AG04450 (cell line): ENCODE results near the gene SLC13A3. TPM values are rescaled to one million over a fixed set of nuclear protein-coding genes. Genes with fewer than 3 reads are reported as not detected.

Experiments used
- CTCF ChIA-PET: fragments of 300-600, 350-600 bp; formaldehyde crosslinking; extraction: SDS; loops from one replicate; lab custom pipeline; 2022; ENCODE audit warnings: antibody characterized with exemption, inconsistent platforms; lab: Charles Lee
- POLR2A ChIA-PET: fragments of 350-600 bp; formaldehyde crosslinking; extraction: SDS; loops from one replicate; lab custom pipeline; 2021; ENCODE audit warnings: antibody characterized with exemption, inconsistent platforms; lab: Yijun Ruan, JAX
- DNase-seq: peaks from one replicate; pipeline ENCODE4 v3.0.0-alpha.2; 2011; ENCODE audit warnings: low read depth, low spot score
- H3K27ac ChIP-seq: one replicate; pipeline ENCODE4 v1.5.1; 2012; ENCODE audit warnings: low read depth, low read length, control low read depth
- H3K27me3 ChIP-seq: one replicate; pipeline ENCODE4 v1.6.0; 2012; ENCODE audit warnings: low read length; ENCODE audit not compliant: control insufficient read depth, insufficient read depth
- H3K4me3 ChIP-seq: 2 replicates; pipeline ENCODE4 v1.5.1; 2011; ENCODE audit warnings: mild to moderate bottlenecking, low read depth, low read length, control low read depth
- H3K9me3 ChIP-seq: 2 replicates; pipeline ENCODE4 v1.5.1; 2012; ENCODE audit warnings: low read length; ENCODE audit not compliant: control insufficient read depth, insufficient read depth
- CTCF ChIP-seq: IDR thresholded peaks from 2 replicates; pipeline ENCODE4 v1.5.1; 2011; ENCODE audit warnings: low read depth, low read length, control low read depth, inconsistent platforms
- polyA plus RNA-seq: library from polyadenylated mRNA; depleted of rRNA; stranded (reverse); fragments of >200 nt; gene quantifications from 2 replicates; pipeline ENCODE4 v1.2.3, GENCODE V29; 2011

Gene SLC13A3
- polyA plus RNA-seq, 1 experiment = 2.4 TPM

DNA sequence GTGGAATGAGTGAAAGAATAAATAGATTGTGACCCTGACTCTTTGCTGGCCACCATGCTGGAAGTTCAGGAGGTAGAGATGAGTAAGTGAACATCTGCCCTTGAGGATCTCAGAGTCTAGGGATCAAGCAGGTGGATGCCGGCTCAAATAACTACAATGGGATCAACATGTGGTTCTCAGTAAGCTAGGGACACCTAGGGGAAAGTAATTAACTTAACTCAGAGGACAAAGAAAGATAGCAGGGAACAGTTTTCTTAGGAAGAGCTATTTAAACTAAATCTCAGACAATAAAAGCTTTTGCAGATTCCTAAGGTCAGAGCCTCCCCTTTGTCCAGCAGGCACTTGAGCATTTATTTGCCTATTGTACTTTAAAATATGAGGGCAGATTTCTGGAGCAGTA is 29.1 kb downstream of the SLC13A3 start:
- ChIA-PET CTCF (no interaction called here), POLR2A (no interaction called here)
- TF ChIP-seq CTCF = no peak
- Histone ChIP-seq H3K9me3 (no peaks in the 10 kb centered on the region), H3K27ac (no peak overlapping the region), H3K27me3 (peaks cover 3% of the 10 kb centered on the region), H3K4me3 (no peak overlapping the region)
- DNase-seq = no peak

- ChIA-PET CTCF (no interaction called here), POLR2A (no interaction called here)
- TF ChIP-seq CTCF = no peak
- peak; percentile 8 for DNase-seq
- H3K27me3 ChIP-seq = peaks cover 3% of the 10 kb centered on the region
- no peaks in the 10 kb centered on the region for H3K9me3 ChIP-seq
- H3K27ac ChIP-seq = no peak overlapping the region
- H3K4me3 ChIP-seq = no peak overlapping the region
Measured at GRCh38 chr20:46621492-46621891, 29.8 kb downstream of the SLC13A3 start.

DNA sequence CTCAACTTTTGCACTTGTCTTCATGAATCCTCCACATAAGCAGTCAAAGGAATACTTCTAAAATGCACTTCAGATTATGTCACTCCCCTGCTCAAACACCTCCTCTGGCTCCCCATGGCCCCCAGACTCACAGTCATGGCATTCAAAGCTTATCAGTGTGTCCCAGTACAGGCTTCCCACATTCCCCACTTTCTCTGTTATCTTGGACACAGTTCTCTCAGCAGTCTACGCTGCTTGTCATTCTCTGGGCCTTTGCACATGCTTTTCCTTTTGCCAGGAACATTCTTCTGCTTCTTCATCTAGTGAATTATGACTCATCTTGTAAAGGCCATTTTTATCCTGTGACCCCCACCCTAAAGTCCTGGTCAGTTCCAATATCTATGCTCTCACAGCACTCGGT is 31.8 kb downstream of the SLC13A3 start:
- H3K27ac ChIP-seq = no peak overlapping the region
- CTCF ChIA-PET = no interaction called here

DNA sequence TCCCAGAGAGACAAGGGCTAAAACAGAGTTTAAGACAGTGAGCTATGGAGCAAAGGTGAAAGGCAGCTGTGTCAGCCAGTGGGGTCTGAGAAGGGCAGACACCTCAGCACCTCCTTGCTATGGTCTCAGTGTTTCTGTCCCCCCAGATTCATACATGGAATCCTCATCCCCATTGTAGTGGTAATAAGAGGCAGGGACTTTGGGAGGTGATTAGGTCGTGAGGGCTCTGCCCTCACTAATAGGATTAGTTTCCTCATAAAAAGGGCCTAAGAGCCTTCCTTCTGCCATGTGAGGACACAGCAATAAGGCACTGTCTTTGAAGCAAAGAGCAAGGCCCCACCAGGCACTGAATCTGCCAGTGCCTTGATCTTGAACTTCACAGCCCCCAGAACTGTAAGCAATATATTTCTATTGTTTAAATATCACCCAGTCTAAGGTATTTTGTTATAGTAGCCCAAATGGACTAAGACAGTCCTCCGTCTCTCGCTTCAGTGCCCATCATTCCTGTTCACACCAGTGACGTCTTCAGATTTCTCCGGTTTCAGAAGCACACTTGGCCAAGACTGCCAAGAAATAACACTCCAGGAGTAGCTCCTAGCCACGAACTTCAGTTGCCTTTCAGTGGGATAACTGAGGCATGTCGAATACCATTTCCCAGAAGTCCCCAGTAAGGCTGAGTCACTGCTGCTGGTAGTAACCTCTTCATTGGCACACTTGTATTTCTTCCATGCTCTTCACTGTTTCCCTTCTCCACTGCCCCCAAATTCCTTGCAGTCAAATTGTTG is 32.8 kb downstream of the SLC13A3 start:
- DNase-seq = no peak
- no peaks in the 10 kb centered on the region for H3K27me3 ChIP-seq
- H3K4me3 ChIP-seq = no peak overlapping the region
- ChIA-PET POLR2A (no interaction called here), CTCF (no interaction called here)
- TF ChIP-seq CTCF = no peak
- no peaks in the 10 kb centered on the region; the same call in 1 of the 2 replicates for H3K9me3 ChIP-seq
- H3K27ac ChIP-seq = no peak overlapping the region

More for the DNA sequence above, 31.8 kb downstream of the SLC13A3 start:
- H3K4me3 ChIP-seq = no peak overlapping the region
- DNase-seq = no peak
- H3K9me3 ChIP-seq = no peaks in the 10 kb centered on the region
- no peaks in the 10 kb centered on the region for H3K27me3 ChIP-seq
- TF ChIP-seq CTCF = no peak
- POLR2A ChIA-PET = no interaction called here

DNA sequence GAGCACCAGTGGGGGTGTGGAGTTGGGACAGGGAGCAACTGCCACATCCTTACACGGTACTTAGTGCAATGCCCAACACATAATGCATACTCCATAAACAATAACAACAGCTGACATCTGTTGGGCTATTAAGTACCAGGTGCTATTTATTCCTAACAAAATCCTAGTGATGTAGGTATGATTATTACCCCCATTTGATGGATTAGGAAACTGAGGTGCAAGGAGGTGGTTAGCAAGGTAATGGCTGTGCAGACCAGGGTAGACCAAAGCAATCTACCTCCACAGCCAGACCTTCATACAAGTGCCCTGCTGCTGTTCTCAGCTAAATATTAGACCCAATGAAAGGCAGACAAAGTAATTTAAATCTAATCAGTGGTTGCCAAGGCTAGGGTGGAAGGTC is 36.8 kb downstream of the SLC13A3 start:
- Histone ChIP-seq H3K27me3 (no peaks in the 10 kb centered on the region), H3K27ac (no peak overlapping the region), H3K9me3 (no peaks in the 10 kb centered on the region; the same call in none of the 2 replicates), H3K4me3 (no peak overlapping the region)
- CTCF ChIA-PET = no interaction called here
- TF ChIP-seq CTCF = no peak
- POLR2A ChIA-PET = no interaction called here
- DNase-seq = no peak
